ENCODE data around the gene SIM2.

DNA sequence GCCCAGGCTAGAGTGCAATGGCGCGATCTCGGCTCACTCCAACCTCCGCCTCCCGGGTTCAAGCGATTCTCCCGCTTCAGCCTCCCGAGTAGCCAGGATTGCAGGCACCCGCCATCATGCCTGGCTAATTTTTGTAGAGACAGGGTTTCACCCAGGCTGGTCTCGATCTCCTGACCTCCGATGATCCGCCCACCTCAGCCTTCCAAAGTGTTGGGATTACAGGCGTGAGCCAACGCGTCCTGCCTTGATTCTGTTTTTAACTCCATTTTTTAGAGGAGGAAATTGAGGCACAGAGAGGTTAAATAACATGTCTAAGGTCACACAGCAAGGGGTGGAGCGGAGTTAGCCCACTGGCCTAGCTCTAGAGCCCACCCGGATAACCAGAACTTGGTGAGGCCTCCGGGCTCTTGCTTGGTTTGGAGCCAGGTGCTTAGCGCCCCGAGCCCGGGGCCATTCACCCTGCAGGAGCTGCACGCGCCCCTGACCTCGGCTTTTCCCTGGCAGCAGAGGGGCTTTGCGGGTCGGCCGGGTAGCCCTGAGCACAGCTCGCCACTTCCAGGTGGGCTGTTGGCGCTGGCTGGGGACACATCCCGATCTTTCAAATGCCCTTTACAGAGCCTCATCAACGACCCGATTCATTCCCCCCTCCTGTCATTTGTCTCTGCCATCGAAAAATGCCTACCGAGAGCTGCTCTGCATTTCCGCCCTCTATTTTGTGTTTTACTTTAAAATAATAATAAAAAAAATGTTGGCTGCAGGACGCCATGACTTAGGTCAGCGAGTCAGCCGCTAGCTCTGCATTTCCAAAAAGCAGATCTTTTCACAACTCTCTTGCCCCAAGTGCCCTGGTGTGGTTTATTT, 11.2 kb downstream of the SIM2 start:
- TF ChIP-seq TARDBP (IDR thresholded peaks at IDR 0.05) (no peak), ARNT (IDR thresholded peaks at IDR 0.05) (no peak)
- TF ChIP-seq, protein P1, sequence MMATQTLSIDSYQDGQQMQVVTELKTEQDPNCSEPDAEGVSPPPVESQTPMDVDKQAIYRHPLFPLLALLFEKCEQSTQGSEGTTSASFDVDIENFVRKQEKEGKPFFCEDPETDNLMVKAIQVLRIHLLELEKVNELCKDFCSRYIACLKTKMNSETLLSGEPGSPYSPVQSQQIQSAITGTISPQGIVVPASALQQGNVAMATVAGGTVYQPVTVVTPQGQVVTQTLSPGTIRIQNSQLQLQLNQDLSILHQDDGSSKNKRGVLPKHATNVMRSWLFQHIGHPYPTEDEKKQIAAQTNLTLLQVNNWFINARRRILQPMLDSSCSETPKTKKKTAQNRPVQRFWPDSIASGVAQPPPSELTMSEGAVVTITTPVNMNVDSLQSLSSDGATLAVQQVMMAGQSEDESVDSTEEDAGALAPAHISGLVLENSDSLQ (IDR thresholded peaks at IDR 0.05) = no peak

Measured in HEK293T (cell line).